ENCODE measurements around the gene GATAD2A. TPM values are rescaled to one million over a fixed set of nuclear protein-coding genes. Genes with fewer than 3 reads are reported as not detected.
A peak's percentile ranks its signal among the peaks of the same experiment; 100 is the strongest.

GATAD2A gene
- total and polyA plus RNA-seq, 2 of the 13 experiments (the other 11 are each of a cell fraction or from before 2014, with no cell fraction given) = 16.8 to 28.6 TPM

GRCh38 chr19:19372656-19373416 lies 32.6 kb upstream of the GATAD2A start (continued):
- TF ChIP-seq, protein P1, sequence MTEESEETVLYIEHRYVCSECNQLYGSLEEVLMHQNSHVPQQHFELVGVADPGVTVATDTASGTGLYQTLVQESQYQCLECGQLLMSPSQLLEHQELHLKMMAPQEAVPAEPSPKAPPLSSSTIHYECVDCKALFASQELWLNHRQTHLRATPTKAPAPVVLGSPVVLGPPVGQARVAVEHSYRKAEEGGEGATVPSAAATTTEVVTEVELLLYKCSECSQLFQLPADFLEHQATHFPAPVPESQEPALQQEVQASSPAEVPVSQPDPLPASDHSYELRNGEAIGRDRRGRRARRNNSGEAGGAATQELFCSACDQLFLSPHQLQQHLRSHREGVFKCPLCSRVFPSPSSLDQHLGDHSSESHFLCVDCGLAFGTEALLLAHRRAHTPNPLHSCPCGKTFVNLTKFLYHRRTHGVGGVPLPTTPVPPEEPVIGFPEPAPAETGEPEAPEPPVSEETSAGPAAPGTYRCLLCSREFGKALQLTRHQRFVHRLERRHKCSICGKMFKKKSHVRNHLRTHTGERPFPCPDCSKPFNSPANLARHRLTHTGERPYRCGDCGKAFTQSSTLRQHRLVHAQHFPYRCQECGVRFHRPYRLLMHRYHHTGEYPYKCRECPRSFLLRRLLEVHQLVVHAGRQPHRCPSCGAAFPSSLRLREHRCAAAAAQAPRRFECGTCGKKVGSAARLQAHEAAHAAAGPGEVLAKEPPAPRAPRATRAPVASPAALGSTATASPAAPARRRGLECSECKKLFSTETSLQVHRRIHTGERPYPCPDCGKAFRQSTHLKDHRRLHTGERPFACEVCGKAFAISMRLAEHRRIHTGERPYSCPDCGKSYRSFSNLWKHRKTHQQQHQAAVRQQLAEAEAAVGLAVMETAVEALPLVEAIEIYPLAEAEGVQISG (CRISPR knock-in tag; IDR thresholded peaks at IDR 0.05) = peak; percentile 43; the same call in 1 of the 2 replicates
- TF ChIP-seq PHF20 (CRISPR knock-in tag; IDR thresholded peaks at IDR 0.05) = peak; percentile 67; the same call in 1 of the 2 replicates
- peak; percentile 57 for TF ChIP-seq GABPA (IDR thresholded peaks at IDR 0.05; ENCODE audit: low read depth, low read length)
- peak; percentile 93 for TF ChIP-seq GABPA (CRISPR knock-in tag; IDR thresholded peaks at IDR 0.05; ENCODE audit: low read depth)
- 0 out of 2 replicates have a peak, but pooled peaks have one; percentile 42 for TF ChIP-seq KDM6A (CRISPR knock-in tag; IDR thresholded peaks at IDR 0.05; ENCODE audit: low read depth)
- TF ChIP-seq ZNF770 (CRISPR knock-in tag; IDR thresholded peaks at IDR 0.05) = peak; percentile 89
- no peak for TF ChIP-seq NRL (CRISPR knock-in tag; IDR thresholded peaks at IDR 0.05; ENCODE audit: borderline replicate concordance)
- TF ChIP-seq, protein P2, sequence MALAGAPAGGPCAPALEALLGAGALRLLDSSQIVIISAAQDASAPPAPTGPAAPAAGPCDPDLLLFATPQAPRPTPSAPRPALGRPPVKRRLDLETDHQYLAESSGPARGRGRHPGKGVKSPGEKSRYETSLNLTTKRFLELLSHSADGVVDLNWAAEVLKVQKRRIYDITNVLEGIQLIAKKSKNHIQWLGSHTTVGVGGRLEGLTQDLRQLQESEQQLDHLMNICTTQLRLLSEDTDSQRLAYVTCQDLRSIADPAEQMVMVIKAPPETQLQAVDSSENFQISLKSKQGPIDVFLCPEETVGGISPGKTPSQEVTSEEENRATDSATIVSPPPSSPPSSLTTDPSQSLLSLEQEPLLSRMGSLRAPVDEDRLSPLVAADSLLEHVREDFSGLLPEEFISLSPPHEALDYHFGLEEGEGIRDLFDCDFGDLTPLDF (CRISPR knock-in tag; IDR thresholded peaks at IDR 0.05) = no peak
- 0 out of 2 replicates have a peak, but pooled peaks have one; percentile 23 for TF ChIP-seq ZNF652 (CRISPR knock-in tag; IDR thresholded peaks at IDR 0.05; ENCODE audit: borderline replicate concordance, low read depth)
- peak; percentile 54; the same call in 1 of the 2 replicates for TF ChIP-seq ZMYM3 (CRISPR knock-in tag; IDR thresholded peaks at IDR 0.05)
- no peak for TF ChIP-seq CBX2 (IDR thresholded peaks at IDR 0.05; ENCODE audit: low read depth, low read length)
- no peak for TF ChIP-seq CBX2 (CRISPR knock-in tag; IDR thresholded peaks at IDR 0.05; ENCODE audit: low read depth)
- 0 out of 2 replicates have a peak, but pooled peaks have one; percentile 66 for TF ChIP-seq ZNF772 (CRISPR knock-in tag; IDR thresholded peaks at IDR 0.05)
- TF ChIP-seq CEBPB (IDR thresholded peaks at IDR 0.05; ENCODE audit: borderline replicate concordance, low read depth, low read length) = peak; percentile 86
- TF ChIP-seq GLI4 (CRISPR knock-in tag; IDR thresholded peaks at IDR 0.05; ENCODE audit: borderline replicate concordance) = 0 out of 2 replicates have a peak, but pooled peaks have one; percentile 76
- TF ChIP-seq ATF7-NPFF (CRISPR knock-in tag; IDR thresholded peaks at IDR 0.05; ENCODE audit: low read depth) = peak; percentile 51; the same call in 1 of the 2 replicates
- no peak for TF ChIP-seq DNMT3B (CRISPR knock-in tag; conservative IDR thresholded peaks at IDR 0.05)
- 0 out of 2 replicates have a peak, but pooled peaks have one; percentile 9 for TF ChIP-seq FOSL2 (CRISPR knock-in tag; IDR thresholded peaks at IDR 0.05)
- peak; percentile 54; the same call in 1 of the 2 replicates for TF ChIP-seq CREM (IDR thresholded peaks at IDR 0.05)
- no peak for TF ChIP-seq CREM (CRISPR knock-in tag; IDR thresholded peaks at IDR 0.05)
- TF ChIP-seq EP300 (IDR thresholded peaks at IDR 0.05; ENCODE audit: low read depth in 2 of 2, low read length in 2 of 2) = peak in 1 of 2 experiments; percentile 44; a peak in 1 of 4 replicates
- TF ChIP-seq EP300 (CRISPR knock-in tag; IDR thresholded peaks at IDR 0.05; ENCODE audit: borderline replicate concordance) = no peak
- peak; percentile 81 for TF ChIP-seq GABPB1 (CRISPR knock-in tag; IDR thresholded peaks at IDR 0.05)
- TF ChIP-seq JUN (CRISPR knock-in tag; IDR thresholded peaks at IDR 0.05) = no peak
- 0 out of 2 replicates have a peak, but pooled peaks have one; percentile 43 for TF ChIP-seq MIER3 (CRISPR knock-in tag; IDR thresholded peaks at IDR 0.05; ENCODE audit: borderline replicate concordance)
